NCI-H345 (cell line): ENCODE results near the gene DCAF4.
A peak's percentile ranks its signal among the peaks of the same experiment; 100 is the strongest.
"Not testable (repeated sequence)": the region's sequence is repeated elsewhere in the genome, so short reads cannot be mapped to it uniquely, and the experiment has no call there.

Source experiments
- DNase-seq: peaks from one replicate; lab custom pipeline; 2025; lab: John Stamatoyannopoulos, UW

DCAF4 gene

GRCh38 chr14:72932893-72933292 lies 6.6 kb downstream of the DCAF4 start:
- no peak for DNase-seq

GRCh38 chr14:72939630-72940029 lies 13.4 kb downstream of the DCAF4 start:
- DNase-seq, result no peak

GRCh38 chr14:72941286-72941985 lies 15.2 kb downstream of the DCAF4 start:
- DNase-seq, result no peak

GRCh38 chr14:72942934-72943333 lies 16.7 kb downstream of the DCAF4 start:
- no peak for DNase-seq

GRCh38 chr14:72943876-72944430 lies 17.7 kb downstream of the DCAF4 start:
- DNase-seq, result no peak

GRCh38 chr14:72945356-72946027 lies 19.2 kb downstream of the DCAF4 start:
- DNase-seq, result no peak

- DNase-seq, result no peak
Observed at GRCh38 chr14:72946491-72946890, 20.2 kb downstream of the DCAF4 start.

GRCh38 chr14:72947366-72948160 lies 21.3 kb downstream of the DCAF4 start:
- DNase-seq, result no peak

GRCh38 chr14:72948481-72949138 lies 22.3 kb downstream of the DCAF4 start:
- peak; percentile 33 for DNase-seq

- DNase-seq, result no peak
Observed at GRCh38 chr14:72952171-72952570, 25.9 kb downstream of the DCAF4 start.

- not testable (repeated sequence) for DNase-seq
Observed at GRCh38 chr14:72956741-72957140, 30.5 kb downstream of the DCAF4 start.

GRCh38 chr14:72957213-72957612 lies 30.9 kb downstream of the DCAF4 start:
- no peak for DNase-seq

- DNase-seq, result no peak
Observed at GRCh38 chr14:72958548-72958947, 32.3 kb downstream of the DCAF4 start.

GRCh38 chr14:72961016-72961415 lies 34.8 kb downstream of the DCAF4 start:
- DNase-seq, result not testable (repeated sequence)

GRCh38 chr14:72961579-72962335 lies 35.5 kb downstream of the DCAF4 start:
- DNase-seq, result no peak

GRCh38 chr14:72962336-72962754 lies 36.1 kb downstream of the DCAF4 start:
- peak; percentile 58 for DNase-seq

- peak; percentile 38 for DNase-seq
Observed at GRCh38 chr14:72962829-72963312, 36.6 kb downstream of the DCAF4 start.

GRCh38 chr14:72965249-72965648 lies 39.0 kb downstream of the DCAF4 start:
- DNase-seq, result no peak

- DNase-seq, result no peak
Observed at GRCh38 chr14:72966038-72966437, 39.8 kb downstream of the DCAF4 start.

GRCh38 chr14:72968316-72968715 lies 42.1 kb downstream of the DCAF4 start:
- no peak for DNase-seq

- no peak for DNase-seq
Observed at GRCh38 chr14:72970058-72970630, 43.9 kb downstream of the DCAF4 start.
